CD4-positive, alpha-beta T cell treated with Interferon gamma for 1 hour (primary cell): Measurements from ENCODE around the gene SEC24B.
"Not testable (repeated sequence)": the region's sequence is repeated elsewhere in the genome, so short reads cannot be mapped to it uniquely, and the experiment has no call there.

Experiments
- DNase-seq: peaks from one replicate; pipeline ENCODE4 v3.0.0-alpha.2; 2020

Gene SEC24B

DNA sequence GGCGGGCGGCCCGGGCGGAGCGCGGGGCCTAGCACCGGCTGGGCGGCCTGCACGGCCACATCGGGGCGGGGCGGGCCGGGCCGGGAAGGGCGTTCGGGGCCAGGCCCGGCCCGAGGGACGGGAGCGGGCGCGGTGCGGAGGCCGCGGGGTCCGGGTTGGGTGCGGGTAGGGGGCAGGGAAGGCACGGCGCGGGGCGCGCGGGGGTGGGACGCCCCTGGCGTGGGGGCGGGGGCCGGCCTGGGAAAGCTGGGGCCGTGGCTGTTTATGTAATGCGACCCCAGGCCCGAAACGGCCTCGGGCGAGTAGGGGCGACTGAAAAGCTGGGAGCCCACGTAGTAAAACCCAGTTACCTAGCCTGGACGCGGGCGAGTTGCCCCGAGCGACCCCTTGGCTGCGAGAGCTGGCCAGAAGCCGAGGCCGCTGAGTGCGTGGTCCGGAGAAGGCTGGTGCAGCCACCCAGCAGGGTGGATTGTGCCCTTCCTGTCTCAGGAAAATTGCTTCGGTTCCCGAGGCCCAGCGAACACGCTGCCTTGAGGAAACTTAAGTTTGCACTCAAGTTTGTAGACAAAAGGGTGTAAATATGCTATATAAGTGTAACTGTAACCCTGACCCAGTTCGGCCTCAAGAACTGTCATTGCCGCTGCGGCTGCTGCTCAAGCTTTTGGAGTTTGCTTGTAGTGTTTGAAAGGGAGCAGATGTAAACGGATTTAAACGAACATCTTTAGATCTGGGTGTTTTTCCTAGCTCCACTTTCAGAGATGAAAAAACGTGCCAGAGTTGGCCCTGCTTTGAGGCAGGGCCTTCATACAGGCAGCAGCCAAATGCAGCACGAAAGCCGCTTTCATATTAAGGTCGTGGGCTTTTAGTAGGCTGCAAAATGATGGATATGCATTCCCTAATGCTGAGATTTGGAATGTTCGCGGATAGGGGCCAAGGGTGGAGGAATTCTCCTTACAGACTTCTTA lies 674 bp downstream of the SEC24B start:
- no peak for DNase-seq

DNA sequence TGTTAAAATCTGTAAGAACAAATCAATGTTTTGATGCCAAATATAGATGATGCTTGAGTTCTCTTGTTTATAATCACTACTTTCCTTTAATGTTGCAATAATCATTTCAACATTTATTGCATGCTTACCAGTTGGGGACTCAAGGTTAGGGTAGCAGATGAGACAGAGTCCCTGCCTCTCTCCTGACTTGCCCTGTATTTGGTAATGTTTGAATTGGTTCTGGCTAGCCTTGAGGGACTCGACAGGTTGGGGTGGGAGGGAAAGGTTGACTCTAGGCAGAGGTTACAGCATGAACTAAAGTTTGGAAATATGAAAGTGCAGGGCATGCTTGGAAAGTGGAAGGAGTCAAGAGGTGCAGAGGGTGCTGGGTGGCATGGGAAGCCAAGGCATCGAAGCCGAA lies 2.0 kb downstream of the SEC24B start:
- DNase-seq: no peak

DNA sequence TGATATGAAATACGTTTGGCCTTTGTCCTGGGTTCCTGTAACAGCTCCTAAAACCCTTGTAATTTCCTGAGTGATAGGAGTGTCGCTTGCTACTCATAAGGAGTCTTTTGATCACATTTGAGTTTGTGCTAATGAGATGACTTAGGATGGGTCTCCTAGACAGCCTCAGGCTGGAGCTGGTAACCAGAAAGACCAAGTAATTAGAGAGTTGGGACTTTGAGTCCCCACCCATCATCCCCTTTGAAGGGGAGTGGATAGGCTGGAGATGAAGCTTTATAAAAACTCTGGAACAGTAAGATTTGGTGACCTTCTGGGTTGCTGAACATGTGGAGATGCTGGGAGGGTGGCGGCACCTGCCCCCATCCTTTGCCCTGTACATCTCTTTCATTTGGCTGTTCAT lies 2.9 kb downstream of the SEC24B start:
- no peak for DNase-seq

DNA sequence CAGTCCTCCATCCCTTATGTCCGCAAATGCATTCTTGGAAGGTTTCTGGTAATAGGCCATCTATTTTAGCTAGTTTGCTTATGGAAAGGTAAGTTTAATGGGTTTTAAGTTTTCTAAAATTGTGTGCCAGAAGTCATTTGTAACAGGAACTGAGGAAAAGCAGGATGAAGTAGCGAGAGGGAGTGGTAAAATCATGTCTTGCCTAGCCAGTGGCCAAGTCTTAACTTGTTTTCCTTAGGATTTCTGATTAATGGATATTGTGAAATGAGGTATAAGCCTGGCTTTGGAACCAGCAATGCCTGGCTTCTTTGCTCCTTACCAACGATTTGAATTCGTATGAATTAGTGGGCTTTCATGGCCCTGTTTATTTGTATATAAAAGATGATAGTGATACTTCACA lies 7.3 kb downstream of the SEC24B start:
- DNase-seq: no peak

DNA sequence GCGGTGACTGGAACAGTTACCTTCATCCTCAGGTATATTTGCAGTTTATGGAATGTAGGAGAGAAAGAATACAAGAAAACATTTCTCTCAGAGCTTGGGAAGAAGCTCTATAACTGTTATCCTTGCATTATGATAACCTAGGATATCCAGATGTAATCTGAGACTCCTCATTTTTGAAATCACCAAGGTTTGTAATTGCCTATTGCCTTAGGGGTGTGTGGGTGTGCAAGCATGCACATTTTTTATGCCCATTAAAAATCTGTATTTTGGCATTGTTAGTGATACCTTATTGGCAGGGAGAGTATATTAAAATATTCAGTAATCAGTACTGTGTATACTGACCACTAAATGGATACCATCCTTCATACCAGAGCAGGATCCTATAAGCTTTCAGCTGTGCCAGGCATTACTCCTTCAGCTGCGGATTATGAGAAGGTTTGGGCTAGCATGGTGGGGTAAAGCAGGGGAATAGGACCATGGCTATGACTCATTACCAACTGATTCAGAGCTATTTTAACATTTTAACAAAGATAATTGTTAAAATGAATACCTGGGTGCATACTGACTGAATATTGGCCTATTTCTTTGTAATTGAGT lies 8.3 kb downstream of the SEC24B start:
- DNase-seq: no peak

DNA sequence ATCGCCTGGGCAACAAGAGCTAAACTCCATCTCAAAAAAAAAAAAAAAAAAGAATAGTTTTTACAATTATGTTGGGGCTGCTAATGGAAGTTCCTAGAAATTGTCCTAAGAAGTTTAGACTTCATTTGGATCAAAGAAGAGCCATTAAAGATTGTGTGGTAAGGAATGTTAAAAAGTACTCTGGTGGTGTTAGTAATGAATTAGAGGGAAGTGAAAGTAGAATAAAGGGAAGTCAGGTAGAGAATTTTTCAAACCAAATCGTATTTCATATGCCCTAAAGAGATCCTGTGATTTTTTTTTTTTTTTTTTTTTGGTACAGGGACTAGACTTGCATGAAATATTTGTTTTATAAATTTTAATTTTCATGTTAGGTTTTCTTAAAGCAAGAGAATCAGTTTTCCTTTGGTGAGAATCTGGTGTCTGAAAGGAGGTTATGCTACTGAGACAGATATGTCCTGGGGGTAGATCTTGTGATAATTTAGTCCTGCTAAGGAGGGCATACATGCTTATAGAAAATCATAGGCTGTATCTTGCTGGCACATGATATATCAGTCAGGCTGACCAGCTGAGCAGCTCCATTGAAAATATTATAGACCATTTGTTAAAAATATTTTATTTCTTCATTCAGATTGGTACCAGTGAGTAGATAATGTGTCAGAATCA lies 10.7 kb downstream of the SEC24B start:
- DNase-seq: no peak

DNA sequence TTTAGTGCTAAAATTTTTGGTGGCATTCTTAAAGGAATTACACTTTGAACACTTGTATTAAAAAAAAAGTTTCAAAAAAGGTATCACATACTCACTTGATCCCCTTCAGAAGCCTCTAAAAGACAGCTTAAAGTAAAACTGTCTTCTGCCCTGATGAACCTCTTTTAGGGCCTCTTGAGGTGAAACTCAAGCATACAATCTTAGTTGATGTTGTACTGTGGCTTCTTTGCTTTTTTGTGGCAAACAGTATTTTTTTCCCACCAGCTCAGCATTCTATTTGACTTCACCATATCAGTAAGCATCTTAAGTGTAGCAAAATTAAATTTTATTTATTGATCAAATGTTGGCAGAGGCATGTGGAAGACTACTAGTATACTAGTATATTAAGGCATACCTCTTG lies 13.7 kb downstream of the SEC24B start:
- no peak for DNase-seq

DNA sequence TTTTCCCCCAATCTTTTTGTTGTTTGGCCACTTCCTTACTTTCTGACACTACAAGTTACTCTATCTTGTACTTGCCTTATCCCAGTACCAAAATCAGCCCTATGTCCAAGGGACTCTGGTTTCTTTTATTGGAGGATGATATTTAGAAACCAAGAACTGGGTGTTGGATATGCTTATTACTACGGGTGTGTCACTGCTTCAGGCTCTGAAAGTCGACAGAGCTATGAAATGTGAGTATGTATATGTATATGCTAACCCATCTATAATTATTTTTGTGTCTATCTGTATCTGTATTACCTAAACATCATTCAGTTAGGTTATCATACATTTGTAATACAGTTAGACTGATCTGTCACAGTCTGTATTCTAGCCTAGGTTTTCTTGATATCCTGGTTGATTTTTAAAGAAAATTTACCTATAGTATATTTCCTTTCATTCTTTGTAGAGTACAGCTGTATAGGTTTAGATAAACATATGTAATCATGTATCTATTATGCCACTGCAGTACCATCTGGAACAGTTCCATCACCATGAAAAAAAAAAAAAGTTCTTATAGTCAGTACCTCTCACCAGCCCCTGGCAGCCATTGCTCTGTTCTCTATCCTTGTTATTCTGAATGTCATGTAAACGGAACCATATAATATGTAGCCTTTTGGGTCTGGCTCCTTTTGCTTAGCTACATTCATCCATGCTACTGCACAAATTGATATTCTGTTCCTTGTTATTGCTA lies 18.1 kb downstream of the SEC24B start:
- DNase-seq: no peak

DNA sequence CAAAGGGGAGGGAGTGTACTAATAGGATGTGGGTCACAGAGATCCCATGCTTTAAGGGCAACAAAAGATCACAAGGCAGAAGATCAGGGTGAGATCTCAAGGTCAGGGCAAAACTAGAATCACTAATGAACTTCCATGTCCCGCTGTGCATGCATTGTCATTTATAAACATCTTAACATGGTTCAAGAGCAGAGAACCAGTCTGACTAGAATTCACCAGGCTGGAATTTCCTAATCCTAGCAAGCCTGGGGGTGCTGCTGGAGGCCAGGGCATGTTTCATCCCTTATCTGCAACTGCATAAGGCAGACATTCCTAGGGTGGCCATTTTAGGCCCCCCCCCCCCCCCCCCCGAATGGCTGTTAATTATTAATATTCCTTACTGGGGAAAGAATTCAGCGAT lies 19.5 kb downstream of the SEC24B start:
- not testable (repeated sequence) for DNase-seq

DNA sequence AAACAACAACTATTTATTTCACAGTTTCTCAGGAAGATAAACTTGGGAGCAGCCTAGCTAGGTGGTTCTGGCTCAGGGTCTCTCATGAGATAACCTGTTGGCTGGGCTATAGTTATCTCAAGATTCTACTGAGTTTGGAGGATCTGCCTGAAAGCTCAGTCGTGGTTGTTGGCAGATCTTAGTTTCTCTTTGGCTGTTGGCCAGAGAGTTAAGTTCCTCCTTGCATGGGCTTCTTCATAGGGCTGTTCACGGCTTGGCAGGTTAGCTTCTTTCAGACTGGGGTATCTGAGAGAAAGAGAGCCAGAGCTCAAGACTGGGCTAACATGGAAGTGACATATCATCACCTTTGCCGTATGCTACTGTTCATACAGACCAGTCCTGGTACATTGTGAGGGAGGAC lies 28.7 kb downstream of the SEC24B start:
- no peak for DNase-seq

DNA sequence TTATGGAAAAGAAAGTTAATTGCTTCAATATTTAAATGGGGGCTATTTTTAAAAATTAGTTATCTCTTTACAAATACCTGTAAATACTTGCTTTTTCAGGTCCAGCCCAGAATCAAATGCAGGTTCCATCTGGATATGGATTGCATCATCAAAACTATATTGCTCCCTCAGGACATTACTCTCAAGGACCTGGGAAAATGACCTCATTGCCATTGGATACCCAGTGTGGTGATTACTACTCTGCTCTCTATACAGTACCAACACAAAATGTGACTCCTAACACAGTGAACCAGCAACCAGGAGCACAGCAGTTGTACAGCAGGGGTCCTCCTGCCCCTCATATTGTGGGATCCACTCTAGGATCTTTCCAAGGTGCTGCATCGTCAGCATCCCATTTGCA lies 29.2 kb downstream of the SEC24B start:
- no peak for DNase-seq

DNA sequence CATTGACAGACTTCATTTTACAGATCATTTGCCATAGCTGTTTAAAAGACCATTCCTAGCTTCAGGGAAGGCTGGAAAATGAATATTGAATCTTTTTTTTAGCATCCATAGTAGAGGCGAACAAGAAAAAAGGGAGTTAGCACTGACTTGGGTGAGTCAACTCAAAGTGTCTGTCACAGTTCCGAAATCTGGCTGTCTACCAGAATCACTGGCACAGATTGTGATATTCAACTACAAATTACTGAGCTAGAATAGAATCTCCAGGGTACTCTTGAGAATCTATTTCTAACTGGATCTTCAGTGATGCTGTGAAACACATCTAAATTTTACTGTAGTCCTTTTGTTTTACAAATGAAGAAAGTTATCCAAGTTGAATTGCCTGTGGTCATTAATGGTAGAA lies 31.5 kb downstream of the SEC24B start:
- DNase-seq: no peak

DNA sequence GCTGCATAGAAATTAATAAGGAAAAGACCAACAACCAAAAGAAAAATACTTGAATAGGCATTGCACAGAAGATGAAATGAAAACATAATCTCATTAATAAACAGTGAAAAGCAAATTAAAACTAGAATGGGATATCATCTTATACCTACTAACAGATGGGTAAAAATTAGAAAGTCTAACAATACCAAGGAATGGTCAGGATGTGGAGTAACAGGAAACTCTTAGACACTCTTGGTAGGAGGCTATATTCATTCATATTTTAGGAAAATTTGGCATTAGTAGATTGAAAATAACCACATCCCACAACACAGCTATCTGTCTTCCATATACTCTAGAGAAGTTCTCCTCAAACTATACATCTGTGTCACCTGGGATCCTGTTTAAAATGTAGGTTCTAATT lies 36.3 kb downstream of the SEC24B start:
- DNase-seq: no peak

DNA sequence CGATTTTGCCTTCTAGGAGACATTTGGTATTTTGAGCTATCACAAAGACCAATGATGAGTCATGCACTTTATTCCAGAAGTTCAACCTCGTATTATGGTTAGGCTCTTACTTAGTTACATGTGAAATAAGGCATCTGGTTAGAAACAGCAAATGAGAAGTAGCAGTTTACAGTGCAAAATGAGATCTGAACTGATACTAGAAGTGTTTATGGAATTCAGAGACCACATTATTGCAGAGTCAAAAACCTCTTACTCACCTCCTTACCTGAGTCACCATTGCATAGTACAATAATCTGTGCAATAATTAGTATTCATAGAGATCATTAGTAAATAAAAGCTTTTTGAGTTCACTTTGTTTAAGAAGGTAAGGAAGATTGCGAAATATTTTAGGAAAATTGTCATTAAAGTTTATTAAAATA lies 38.7 kb downstream of the SEC24B start:
- no peak for DNase-seq

DNA sequence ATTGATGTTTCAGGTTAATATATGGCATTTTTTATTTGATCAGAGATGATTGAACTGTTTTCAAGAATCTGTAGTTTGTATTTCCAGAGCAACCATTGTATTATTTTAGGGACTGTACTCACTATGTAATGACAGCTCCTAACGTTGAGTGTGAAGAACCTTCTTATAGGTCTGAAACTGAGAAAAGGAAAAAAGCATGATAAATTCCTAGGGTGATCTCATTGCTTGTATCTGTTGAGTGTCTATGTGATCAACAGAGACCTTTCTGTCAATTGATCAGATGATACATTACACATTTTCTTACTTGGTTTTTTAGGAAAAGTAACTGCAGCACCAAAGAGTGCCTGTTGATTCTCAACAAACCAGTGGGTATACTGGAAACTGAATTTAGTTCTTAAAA lies 40.2 kb downstream of the SEC24B start:
- DNase-seq: no peak

DNA sequence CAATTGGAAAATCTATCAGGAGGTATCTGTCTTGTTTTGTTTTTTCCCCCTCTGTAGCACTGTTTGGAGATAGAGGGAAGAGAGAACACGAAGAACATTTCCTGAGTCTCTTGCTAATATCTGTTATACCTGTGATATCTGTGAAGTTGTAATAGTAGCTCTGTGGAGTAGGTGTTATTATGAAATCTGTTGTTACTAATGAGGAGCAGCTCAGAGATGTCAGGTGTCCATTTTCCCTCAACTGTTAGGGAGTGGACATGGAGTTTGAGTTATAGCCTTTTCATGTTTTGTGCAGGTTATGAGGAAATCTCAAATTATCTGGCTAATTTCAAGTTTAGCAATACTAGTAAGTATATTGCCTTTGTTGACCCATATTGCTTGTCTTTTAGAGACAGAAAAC lies 52.4 kb downstream of the SEC24B start:
- no peak for DNase-seq

DNA sequence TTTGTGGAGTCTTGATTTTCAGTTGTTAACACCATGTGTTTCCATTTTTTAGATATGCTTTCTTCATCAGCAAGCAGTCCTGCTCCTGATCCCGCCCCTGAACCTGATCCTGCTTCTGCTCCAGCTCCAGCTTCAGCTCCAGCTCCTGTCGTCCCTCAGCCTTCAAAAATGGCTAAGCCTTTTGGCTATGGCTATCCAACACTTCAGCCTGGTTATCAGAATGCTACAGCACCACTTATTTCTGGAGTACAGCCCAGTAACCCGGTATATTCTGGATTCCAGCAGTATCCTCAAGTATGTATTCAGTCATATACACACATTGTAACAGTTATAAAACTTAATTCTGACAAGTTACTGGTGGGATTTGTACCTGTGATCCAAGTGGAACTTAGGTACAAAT lies 60.9 kb downstream of the SEC24B start:
- no peak for DNase-seq

DNA sequence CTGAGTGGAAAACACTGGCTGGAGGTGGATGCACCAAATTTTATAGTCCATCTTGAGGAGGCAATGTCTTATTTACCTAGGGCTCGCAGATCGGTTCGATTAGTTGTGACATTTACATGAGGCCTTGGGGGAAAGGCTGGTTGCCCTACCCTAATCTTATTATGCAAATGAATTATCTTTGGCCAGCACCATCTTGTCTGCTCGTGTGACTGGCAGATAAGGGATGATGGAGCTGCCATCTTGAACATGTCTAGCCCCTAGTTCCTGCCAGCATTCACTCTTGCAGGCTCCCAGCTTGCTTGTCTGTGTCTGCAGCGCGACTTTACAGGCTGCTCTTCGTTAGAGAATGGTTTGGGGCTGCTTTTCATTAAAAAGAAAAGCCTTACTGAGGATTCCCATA lies 61.9 kb downstream of the SEC24B start:
- DNase-seq: no peak

DNA sequence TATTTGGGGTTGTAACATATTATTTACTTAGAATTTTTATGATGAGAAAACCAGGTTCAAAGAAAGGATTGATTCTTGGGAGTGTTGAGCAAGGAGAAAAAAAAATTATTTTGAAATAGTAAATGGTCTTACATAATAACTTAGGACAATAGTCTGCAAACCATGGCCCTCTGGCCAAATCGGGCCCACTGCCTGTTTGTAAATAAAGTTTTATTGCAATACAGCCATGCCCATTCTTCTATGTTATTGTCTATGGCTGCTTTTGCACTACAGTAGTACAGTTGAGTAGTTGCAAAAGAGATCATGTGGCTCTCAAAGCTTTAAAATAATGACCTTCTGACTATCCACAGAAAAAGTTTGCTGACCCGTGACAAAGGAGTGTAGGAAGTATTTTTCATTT lies 63.3 kb downstream of the SEC24B start:
- no peak for DNase-seq

DNA sequence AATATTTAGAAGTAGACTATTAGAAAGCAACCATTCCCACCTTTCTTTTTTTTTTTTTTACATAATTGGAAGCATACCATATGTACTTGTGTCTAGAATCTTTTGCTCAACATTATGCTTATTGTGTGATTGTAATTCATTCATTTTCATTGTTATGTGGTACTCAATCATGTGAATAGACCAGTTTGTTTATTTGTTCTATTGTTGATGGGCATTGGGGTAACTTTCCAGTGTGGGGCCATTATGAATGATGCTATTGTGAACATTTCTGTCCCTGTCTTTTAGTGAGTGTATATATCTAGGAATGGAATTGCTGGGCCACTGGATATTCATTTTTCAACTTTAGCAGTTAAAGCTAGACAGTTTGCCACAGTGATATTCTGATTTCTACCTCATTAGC lies 63.9 kb downstream of the SEC24B start:
- DNase-seq: no peak

DNA sequence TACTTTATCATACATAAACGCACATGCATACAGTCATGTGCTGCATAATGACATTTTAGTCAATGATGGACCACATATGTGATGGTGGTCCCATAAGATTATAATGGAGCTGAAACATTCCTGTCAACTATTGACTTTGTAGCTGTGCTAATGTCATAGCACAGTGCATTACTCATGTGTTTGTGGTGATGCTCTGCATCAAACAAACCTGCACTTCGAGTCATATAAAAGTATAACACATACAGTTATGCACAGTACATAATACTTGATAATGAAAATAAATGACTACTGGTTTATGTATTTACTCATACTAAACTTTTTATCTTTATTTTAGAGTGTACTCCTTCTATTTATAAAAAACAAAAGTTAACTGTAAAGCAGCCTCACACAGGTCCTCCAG lies 65.9 kb downstream of the SEC24B start:
- DNase-seq: no peak

DNA sequence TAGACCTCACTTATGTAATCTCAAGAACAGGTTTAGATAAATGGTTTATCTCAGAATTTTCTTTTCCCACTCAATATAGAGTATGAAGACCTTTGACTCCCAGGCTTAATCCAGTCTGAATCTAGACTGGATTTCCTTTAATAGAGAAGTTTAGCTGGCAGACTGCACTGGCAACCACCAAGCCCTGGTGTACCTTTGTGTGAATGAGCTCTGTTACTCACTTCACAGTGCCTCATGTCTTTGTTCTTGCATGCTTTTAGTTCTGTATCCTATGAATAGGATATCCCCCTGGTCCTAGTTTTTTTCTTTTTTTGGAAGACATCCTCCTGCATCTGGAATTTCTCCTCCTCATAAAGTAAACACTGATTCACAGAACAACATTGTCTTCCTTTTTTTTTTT lies 73.3 kb downstream of the SEC24B start:
- no peak for DNase-seq

DNA sequence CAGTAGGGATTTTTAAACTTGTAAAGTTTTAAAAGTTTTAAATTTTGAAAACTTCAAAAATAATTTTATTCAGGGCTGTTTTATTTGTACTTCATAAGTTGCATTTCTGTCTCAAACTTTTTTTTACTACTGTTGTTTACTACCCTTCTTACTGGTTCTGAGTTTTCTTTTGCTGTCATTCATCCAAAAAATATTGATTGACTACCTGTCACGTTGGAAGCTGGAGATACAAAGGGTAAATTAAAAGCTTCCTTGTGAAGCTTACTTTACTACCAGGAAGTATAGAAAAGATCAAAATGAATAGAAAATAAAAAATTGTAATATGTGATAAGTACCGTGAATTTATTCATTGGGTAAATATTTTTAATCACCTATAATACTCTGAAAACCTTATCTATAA lies 77.1 kb downstream of the SEC24B start:
- DNase-seq: no peak
